PFSK-1 (cell line): Measurements from ENCODE around the gene CDCA3.

Source experiments
- POLR2AphosphoS5 ChIP-seq: IDR thresholded peaks from 2 replicates; pipeline ENCODE4 v1.6.1; 2012; ENCODE audit warnings: low read depth, mild to moderate bottlenecking, control low read depth, low read length, moderate library complexity
- TAF1 ChIP-seq: IDR thresholded peaks from 2 replicates; pipeline ENCODE4 v1.6.1; 2012; ENCODE audit warnings: low read length, control low read depth, borderline replicate concordance; ENCODE audit not compliant: insufficient read depth

GRCh38 chr12:6894321-6894720 lies 43.2 kb upstream of the CDCA3 start:
- TF ChIP-seq TAF1, result no peak
- TF ChIP-seq POLR2AphosphoS5, result no peak
